HG03354 (cell line): Measurements from ENCODE around the gene CCL20.

Experiments used
- ATAC-seq: cut with Tn5 transposase; IDR thresholded peaks from one replicate; pipeline ENCODE4 v1.9.1; 2021; ENCODE audit warnings: mild to moderate bottlenecking; ENCODE audit not compliant: unreplicated experiment, poor library complexity, severe bottlenecking

The CCL20 gene, protein sequence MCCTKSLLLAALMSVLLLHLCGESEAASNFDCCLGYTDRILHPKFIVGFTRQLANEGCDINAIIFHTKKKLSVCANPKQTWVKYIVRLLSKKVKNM

GRCh38 chr2:227813562-227814353 is at the start of gene CCL20:
Gene CCL20, plus strand, starts transcription at chr2:227813842. Its CDS starts 70 bp downstream, at chr2:227813912.
- ATAC-seq, result no peak

DNA sequence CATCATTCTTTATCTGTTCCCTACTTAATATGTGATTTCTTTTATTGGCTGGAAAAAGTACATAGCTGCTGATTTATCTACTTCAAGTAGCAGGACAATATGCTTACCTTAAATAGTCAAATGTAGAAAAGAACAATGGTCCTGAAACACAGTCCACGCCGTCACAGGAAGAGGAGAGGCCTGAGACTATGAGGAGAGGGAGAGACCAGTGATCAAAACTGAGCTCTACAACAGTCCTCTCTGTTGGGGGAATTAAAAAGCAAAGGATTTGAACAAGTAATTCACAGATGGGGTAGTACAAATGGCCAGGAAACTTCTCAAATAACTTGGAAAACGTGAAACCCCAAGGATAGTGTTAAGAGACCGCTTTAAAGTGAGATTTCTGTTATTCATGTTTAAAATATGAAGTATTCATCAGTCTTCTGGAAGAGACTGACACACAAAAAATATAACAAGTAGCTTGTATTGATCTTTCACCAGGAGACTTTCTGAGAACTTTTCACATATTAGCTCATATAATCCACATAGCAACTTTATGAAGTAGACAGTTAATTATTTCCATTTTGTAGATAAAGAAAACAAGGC is 47.8 kb upstream of the CCL20 start:
- ATAC-seq, result peak; percentile 11

DNA sequence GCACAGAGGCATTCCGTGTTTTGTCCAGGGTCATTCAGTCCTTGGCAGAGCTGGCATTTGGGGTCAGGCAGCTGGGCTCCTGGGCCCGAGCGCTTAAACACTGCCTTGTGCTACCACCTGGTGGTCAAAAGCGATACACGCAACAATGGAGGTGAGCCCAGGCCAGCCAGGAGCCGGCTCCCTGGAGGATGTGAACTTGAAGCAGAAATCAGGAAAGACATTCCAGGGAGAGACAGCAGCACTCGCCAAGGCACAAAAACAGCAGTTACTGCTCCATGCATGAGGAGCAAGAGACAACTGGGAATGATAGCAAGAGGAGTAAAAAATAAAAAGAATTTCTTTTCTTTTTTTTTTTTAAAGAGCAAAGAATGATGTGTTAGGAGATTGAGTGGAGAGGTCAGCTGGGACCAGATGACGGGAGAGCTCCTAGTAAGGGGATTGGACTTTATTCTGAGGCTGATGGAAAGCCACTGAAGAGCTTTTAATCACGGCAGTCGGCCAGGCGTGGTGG is 47.2 kb upstream of the CCL20 start:
- ATAC-seq, result peak; percentile 99

- ATAC-seq, result no peak
Measured at GRCh38 chr2:227767830-227768229, 45.8 kb upstream of the CCL20 start.

GRCh38 chr2:227772197-227772661 is 41.4 kb upstream of the CCL20 start:
- no peak for ATAC-seq

DNA sequence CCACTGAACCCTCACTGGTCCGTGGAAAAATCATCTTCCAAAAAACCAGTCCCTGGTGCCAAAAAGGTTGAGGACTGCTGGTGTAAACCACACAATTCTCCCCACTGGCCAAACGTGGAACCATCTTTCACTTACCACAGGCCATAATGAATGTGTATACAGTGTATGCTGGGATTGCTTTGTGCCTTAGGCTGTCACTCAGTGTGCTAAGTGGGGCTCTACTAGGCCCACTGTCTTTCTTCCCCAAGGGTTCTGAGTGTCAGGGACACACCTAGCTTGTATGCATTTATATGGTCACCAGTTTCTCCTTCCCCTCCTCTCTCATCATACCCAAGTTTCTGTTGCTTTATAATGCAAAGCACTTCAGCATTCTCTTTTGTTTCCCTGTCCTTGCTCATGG is 40.7 kb upstream of the CCL20 start:
- ATAC-seq, result no peak

DNA sequence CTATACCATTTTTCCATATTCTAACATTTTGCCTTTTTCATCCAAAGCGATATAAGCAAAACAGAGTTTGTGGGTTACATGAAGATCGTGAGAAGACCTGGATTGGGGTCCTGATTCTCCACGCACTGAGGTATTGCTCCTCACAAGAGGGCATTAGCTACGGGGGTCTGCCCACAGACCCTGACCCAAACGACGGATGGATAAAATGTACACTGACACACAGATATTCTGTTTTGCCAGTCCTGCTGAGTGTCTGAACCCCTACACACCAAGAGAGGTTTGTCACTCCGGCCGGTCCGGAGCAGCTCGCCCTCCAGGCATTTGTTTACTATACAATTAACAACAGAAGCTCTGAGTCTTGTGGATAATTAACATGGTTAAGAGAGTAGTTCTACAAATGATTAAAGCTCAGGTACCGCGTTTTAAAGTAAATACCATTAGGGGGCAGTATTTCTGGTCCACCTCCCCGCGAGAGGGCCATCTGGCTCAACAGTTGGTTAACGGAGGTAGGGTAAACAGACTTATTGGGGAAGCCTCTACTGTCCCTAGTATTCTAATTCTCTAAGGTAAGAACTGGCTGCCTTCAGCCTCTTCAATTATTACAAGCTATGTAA is 39.5 kb upstream of the CCL20 start:
- no peak for ATAC-seq

DNA sequence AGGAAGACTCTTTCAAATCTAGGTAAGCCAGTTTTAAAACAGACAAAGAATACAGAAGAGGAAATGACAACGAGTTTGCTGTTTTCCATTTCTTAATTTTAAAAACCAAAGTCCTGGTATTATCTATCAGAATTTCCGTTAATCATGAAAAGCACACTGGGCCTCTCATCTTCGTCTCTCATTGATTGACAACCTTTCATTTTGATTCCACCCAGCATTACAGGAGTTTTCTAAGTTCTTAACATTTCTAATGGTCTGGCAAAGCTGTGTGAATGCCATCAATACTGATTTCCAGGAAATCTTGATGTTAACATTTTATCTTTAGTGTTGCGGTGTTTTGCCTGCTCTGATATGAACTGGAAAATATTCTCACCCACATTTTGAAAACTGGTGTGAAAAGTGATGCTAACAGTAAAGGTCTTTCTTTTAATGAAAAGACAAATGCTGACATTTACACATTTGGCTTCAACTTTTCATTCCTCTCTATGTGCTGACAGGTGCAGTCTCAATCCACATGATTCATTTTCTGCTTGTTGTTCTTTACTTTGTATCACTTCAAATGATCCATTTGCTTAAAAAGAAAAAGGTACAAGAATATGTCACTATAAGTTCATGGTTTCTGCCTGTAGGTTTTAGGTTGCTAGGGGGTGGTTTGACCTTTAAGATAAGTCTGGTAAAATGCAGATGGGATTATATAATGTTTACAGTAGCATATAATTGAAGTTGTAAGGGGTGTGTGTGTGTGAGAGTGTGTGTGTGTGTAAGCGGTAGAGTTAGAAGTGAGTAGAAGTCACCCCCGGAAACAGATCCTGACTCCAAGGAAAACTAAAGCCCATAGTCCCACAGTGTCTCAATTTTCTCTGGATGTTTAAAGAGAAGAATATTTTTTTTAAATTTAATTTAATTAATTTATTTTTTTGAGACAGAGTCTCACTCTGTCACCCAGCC is 38.5 kb upstream of the CCL20 start:
- no peak for ATAC-seq

GRCh38 chr2:227780981-227781615 is 32.5 kb upstream of the CCL20 start:
- no peak for ATAC-seq

- no peak for ATAC-seq
Measured at GRCh38 chr2:227781841-227782240, 31.8 kb upstream of the CCL20 start.

- peak; percentile 25 for ATAC-seq
Measured at GRCh38 chr2:227782804-227783203, 30.8 kb upstream of the CCL20 start.

GRCh38 chr2:227783404-227784138 is 30.1 kb upstream of the CCL20 start:
- peak; percentile 86 for ATAC-seq

DNA sequence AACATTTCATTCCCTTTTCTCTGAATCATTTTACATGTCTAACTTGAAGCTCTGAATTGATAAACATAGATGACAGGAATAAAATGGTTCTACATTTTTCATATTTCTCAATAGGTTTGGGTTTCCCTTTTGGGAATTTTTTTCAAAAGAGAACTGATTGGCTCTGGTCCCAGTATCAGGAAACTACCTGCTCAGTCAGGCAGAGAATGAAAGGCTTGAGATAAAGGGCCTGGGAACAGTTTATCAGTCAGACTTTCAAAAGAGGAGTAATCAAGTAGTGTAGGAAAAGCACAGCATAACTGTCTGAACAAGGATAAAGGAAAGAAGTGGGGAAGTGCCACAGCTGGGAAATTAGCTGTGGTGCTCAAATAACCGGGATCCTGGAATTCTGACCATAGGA is 28.3 kb upstream of the CCL20 start:
- no peak for ATAC-seq

GRCh38 chr2:227788561-227789018 is 25.1 kb upstream of the CCL20 start:
- ATAC-seq, result no peak

GRCh38 chr2:227789803-227790202 is 23.8 kb upstream of the CCL20 start:
- ATAC-seq, result no peak

GRCh38 chr2:227793148-227793712 is 20.4 kb upstream of the CCL20 start:
- ATAC-seq, result no peak

DNA sequence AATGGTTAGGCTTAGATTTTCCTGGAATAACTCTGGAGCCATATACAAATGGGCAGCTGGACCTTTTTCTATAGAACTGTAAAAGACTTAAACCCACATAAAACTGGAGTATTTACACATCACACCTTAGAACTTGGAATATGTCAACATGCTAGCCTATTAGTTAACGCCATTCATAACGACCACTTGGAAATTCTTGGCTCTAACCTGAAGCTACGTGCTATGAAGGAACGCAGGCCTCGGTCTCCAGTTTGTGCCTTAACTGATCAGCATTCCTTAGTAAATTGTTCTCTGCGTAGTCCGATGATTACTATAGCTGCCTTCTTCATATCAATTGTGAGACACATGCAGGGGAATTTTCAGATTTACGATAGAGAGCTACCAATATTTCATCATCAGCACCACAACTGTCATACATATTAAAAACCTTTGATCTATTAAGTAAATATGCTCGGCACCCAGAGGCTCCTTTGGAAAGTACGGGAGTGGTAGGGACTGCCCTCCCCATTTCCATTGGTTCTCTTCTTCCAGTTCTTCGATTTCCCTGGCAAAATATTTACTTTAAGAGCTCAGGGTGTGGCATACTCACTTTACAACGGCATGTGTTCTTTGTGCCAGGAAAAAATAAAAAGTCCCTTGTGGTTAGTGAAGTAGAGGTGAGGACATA is 17.5 kb upstream of the CCL20 start:
- ATAC-seq, result no peak
